CD14-positive monocyte (primary cell): ENCODE measurements around the gene FSD2. TPM values are rescaled to one million over a fixed set of nuclear protein-coding genes. Genes with fewer than 3 reads are reported as not detected.
"Not testable (repeated sequence)": the region's sequence is repeated elsewhere in the genome, so short reads cannot be mapped to it uniquely, and the experiment has no call there.

Experiments
- DNase-seq, 3 donors: peaks; one replicate each; pipeline ENCODE4 v3.0.0-alpha.2; 2011 to 2022
- H2AFZ ChIP-seq: 2 replicates; pipeline ENCODE4 v1.6.0; 2012; ENCODE audit warnings: mild to moderate bottlenecking, low read depth, low read length, inconsistent platforms; ENCODE audit not compliant: insufficient read depth, poor library complexity, severe bottlenecking
- H3K27ac ChIP-seq, 2 donors: 1 replicate in 1 of 2; 2 replicates in 1 of 2; pipeline ENCODE4 v1.5.1; 2012 to 2013; ENCODE audit warnings: low read length in 2 of 2, control low read depth in 1 of 2, inconsistent platforms in 1 of 2, low read depth in 1 of 2, mild to moderate bottlenecking in 1 of 2
- H3K27me3 ChIP-seq, 2 donors: one replicate each; pipeline versions ENCODE4 v1.6.0 to v1.6.1; 2011 to 2013; ENCODE audit warnings: low read length in 2 of 2; ENCODE audit not compliant: control insufficient read depth in 2 of 2, insufficient read depth in 2 of 2
- H3K36me3 ChIP-seq, 2 donors: replicated peaks in 1 of 2; 1 replicate in 1 of 2; 2 replicates in 1 of 2; pipeline versions ENCODE4 v1.5.1 to v1.6.1; 2012 to 2013; ENCODE audit warnings: low read length in 2 of 2, control low read depth in 1 of 2, inconsistent platforms in 1 of 2, mild to moderate bottlenecking in 1 of 2; ENCODE audit not compliant: insufficient read depth in 2 of 2, control insufficient read depth in 1 of 2
- H3K4me1 ChIP-seq, 2 donors: 1 replicate in 1 of 2; 2 replicates in 1 of 2; pipeline versions ENCODE4 v1.5.1 to v1.6.1; 2012 to 2013; ENCODE audit warnings: low read length in 2 of 2, control low read depth in 1 of 2, inconsistent platforms in 1 of 2, mild to moderate bottlenecking in 1 of 2, moderate library complexity in 1 of 2; ENCODE audit not compliant: insufficient read depth in 2 of 2, control insufficient read depth in 1 of 2
- H3K4me2 ChIP-seq: replicated peaks from 2 replicates; pipeline ENCODE3; 2012; ENCODE audit warnings: low read length, moderate library complexity, mild to moderate bottlenecking; ENCODE audit not compliant: poor library complexity, severe bottlenecking; ENCODE audit errors: extremely low read depth
- H3K4me3 ChIP-seq, 3 experiments: fragments of 200-600 bp in 1 of 3; sonication (generic) in 1 of 3; replicated peaks in 1 of 3; 1 replicate in 2 of 3; 2 replicates in 1 of 3; pipeline ENCODE4 v1.5.1; 2011 to 2013; ENCODE audit warnings: low read length in 3 of 3, mild to moderate bottlenecking in 3 of 3, control low read depth in 2 of 3, low read depth in 2 of 3, inconsistent platforms in 1 of 3, moderate library complexity in 1 of 3
- H3K79me2 ChIP-seq: 2 replicates; pipeline ENCODE4 v1.6.0; 2012; ENCODE audit warnings: mild to moderate bottlenecking, control low read depth, inconsistent platforms, low read length, moderate library complexity; ENCODE audit not compliant: insufficient read depth
- H3K9ac ChIP-seq: 2 replicates; pipeline ENCODE4 v1.6.0; 2017; ENCODE audit warnings: low read length, mild to moderate bottlenecking; ENCODE audit not compliant: insufficient read depth, poor library complexity, severe bottlenecking
- H3K9me3 ChIP-seq, 2 donors: replicated peaks in 1 of 2; 1 replicate in 1 of 2; 2 replicates in 1 of 2; pipeline versions ENCODE4 v1.5.1 to v1.6.1; 2012 to 2013; ENCODE audit warnings: low read length in 2 of 2, control low read depth in 1 of 2; ENCODE audit not compliant: control insufficient read depth in 1 of 2, insufficient read depth in 1 of 2
- H4K20me1 ChIP-seq: 2 replicates; pipeline ENCODE4 v1.6.0; 2012; ENCODE audit warnings: mild to moderate bottlenecking, low read length, control low read depth, moderate library complexity; ENCODE audit not compliant: insufficient read depth
- H3K27ac Mint-ChIP-seq, 7 donors: one replicate each; pipeline ENCODE4 v1.8.0; 2020; ENCODE audit warnings: mild to moderate bottlenecking in 7 of 7, mixed read lengths in 7 of 7, moderate library complexity in 6 of 7, inconsistent platforms in 2 of 7
- H3K27me3 Mint-ChIP-seq, 3 donors: one replicate each; pipeline ENCODE4 v1.8.0; 2021 to 2022; ENCODE audit warnings: low read depth in 3 of 3, mild to moderate bottlenecking in 3 of 3, mixed read lengths in 3 of 3, moderate library complexity in 3 of 3, inconsistent platforms in 1 of 3
- H3K36me3 Mint-ChIP-seq, 2 donors: one replicate each; pipeline ENCODE4 v1.8.0; 2020; ENCODE audit warnings: mixed read lengths in 2 of 2, inconsistent platforms in 1 of 2, mild to moderate bottlenecking in 1 of 2
- H3K4me1 Mint-ChIP-seq: one replicate; pipeline ENCODE4 v1.8.0; 2020; ENCODE audit warnings: mild to moderate bottlenecking, mixed read lengths
- H3K4me3 Mint-ChIP-seq, 2 donors: one replicate each; pipeline ENCODE4 v1.8.0; 2020; ENCODE audit warnings: mild to moderate bottlenecking in 2 of 2, mixed read lengths in 2 of 2, moderate library complexity in 1 of 2
- H3K9me3 Mint-ChIP-seq, 7 donors: one replicate each; pipeline ENCODE4 v1.8.0; 2020 to 2022; ENCODE audit warnings: mixed read lengths in 7 of 7, mild to moderate bottlenecking in 6 of 7, moderate library complexity in 6 of 7, inconsistent platforms in 2 of 7
- CTCF ChIP-seq: fragments of 200-600 bp; IDR thresholded peaks from one replicate; pipeline ENCODE4 v1.8.0; 2022; ENCODE audit warnings: antibody characterized with exemption, mild to moderate bottlenecking
- WGBS: methylation state at CpG from one replicate; pipeline ENCODE4 v1.1.5; 2013; ENCODE audit warnings: missing lambda C conversion rate; ENCODE audit not compliant: insufficient coverage; 5-methylcytosine and 5-hydroxymethylcytosine counted together
- intact Hi-C, 2 donors: fragments of 100-400 bp; cut with micrococcal nuclease; formaldehyde crosslinking; loops; one replicate each; pipeline versions ENCODE4 v1.15.0 to v1.15.1; 2023
- polyA plus RNA-seq, 3 donors: library from polyadenylated mRNA; depleted of rRNA in 1 of 3; unstranded in 2 of 3; stranded (reverse) in 1 of 3; fragments of 300-500 nt in 2 of 3; fragments of >200 nt in 1 of 3; fragmentation: Illumina TruSeq in 2 of 3; gene quantifications; 1 replicate in 2 of 3; 2 replicates in 1 of 3; pipeline ENCODE4 v1.2.3, GENCODE V29; 2012 to 2021

The FSD2 gene
- polyA plus RNA-seq, 3 donors: 0.09 TPM; not detected in 2

- Histone ChIP-seq H3K36me3 (peaks cover 7 to 36% of the 10 kb centered on the region in 2 donors), H2AFZ (no peak overlapping the region), H3K4me3 (no peak overlapping the region), H3K79me2 (no peaks in the 10 kb centered on the region), H3K9ac (no peak overlapping the region), H3K4me1 (no peaks in the 10 kb centered on the region), H3K9me3 (no peaks in the 10 kb centered on the region), H3K4me2 (no peak overlapping the region), H3K27me3 (no peaks in the 10 kb centered on the region), H4K20me1 (no peaks in the 10 kb centered on the region), H3K27ac (no peak overlapping the region)
- no peak for DNase-seq
- Mint-ChIP-seq H3K9me3 (peaks cover 0 to 3% (median 0%) of the 10 kb centered on the region in 7 donors), H3K4me3 (no peak overlapping the region), H3K27me3 (peaks cover 0 to 3% (median 2%) of the 10 kb centered on the region in 3 donors), H3K27ac (no peak overlapping the region), H3K36me3 (peaks cover 24 to 39% of the 10 kb centered on the region in 2 donors), H3K4me1 (no peaks in the 10 kb centered on the region)
- WGBS: 91% methylated on average over 1 of the region's 2 CpGs
- TF ChIP-seq CTCF: no peak
- intact Hi-C loops: no loop called here
These were observed 38.6 kb downstream of the FSD2 start for GRCh38 chr15:82767163-82767829.

- H3K27me3 Mint-ChIP-seq, DNase-seq: not testable (repeated sequence)
These were observed 39.7 kb downstream of the FSD2 start for GRCh38 chr15:82766201-82766600.

More at GRCh38 chr15:82766201-82766600, 39.7 kb downstream of the FSD2 start:
- H3K9me3 ChIP-seq, H3K9ac ChIP-seq, H2AFZ ChIP-seq, intact Hi-C loops, H3K4me3 Mint-ChIP-seq, H4K20me1 ChIP-seq, H3K27ac ChIP-seq, H3K4me2 ChIP-seq, H3K4me3 ChIP-seq, H3K79me2 ChIP-seq, H3K27ac Mint-ChIP-seq, H3K27me3 ChIP-seq, H3K4me1 ChIP-seq, H3K9me3 Mint-ChIP-seq, H3K4me1 Mint-ChIP-seq: not testable (repeated sequence)
- H3K36me3 Mint-ChIP-seq: peaks cover 28 to 47% of the 10 kb centered on the region in 2 donors
- peaks cover 11 to 44% of the 10 kb centered on the region in 2 donors for H3K36me3 ChIP-seq
- whole genome bisulfite sequencing: 98% methylated on average over 5 of the region's 7 CpGs
